22Rv1 (cell line): Measurements from ENCODE around the gene FBXL13.

ENCODE experiments used
- ZFX ChIP-seq: fragments of 450-650 bp; IDR thresholded peaks from 2 replicates; pipeline ENCODE4 v1.6.1; 2017; ENCODE audit warnings: antibody characterized with exemption, borderline replicate concordance
- TF ChIP-seq, protein P1 (sequence below): fragments of 450-650 bp; IDR thresholded peaks from 2 replicates; pipeline ENCODE4 v1.5.1; 2017; ENCODE audit warnings: mild to moderate bottlenecking

- TF ChIP-seq, protein P1, sequence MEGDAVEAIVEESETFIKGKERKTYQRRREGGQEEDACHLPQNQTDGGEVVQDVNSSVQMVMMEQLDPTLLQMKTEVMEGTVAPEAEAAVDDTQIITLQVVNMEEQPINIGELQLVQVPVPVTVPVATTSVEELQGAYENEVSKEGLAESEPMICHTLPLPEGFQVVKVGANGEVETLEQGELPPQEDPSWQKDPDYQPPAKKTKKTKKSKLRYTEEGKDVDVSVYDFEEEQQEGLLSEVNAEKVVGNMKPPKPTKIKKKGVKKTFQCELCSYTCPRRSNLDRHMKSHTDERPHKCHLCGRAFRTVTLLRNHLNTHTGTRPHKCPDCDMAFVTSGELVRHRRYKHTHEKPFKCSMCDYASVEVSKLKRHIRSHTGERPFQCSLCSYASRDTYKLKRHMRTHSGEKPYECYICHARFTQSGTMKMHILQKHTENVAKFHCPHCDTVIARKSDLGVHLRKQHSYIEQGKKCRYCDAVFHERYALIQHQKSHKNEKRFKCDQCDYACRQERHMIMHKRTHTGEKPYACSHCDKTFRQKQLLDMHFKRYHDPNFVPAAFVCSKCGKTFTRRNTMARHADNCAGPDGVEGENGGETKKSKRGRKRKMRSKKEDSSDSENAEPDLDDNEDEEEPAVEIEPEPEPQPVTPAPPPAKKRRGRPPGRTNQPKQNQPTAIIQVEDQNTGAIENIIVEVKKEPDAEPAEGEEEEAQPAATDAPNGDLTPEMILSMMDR, result no peak
- no peak for TF ChIP-seq ZFX
Measured at GRCh38 chr7:102859799-102860125, 214.8 kb downstream of the FBXL13 start.
